ENCODE results near the gene KCNC3. TPM values are rescaled to one million over a fixed set of nuclear protein-coding genes. Genes with fewer than 3 reads are reported as not detected.

KCNC3 gene
- total and polyA plus RNA-seq, 2 of the 13 experiments (the other 11 are each of a cell fraction or from before 2014, with no cell fraction given) = 0.29 to 1.7 TPM

DNA sequence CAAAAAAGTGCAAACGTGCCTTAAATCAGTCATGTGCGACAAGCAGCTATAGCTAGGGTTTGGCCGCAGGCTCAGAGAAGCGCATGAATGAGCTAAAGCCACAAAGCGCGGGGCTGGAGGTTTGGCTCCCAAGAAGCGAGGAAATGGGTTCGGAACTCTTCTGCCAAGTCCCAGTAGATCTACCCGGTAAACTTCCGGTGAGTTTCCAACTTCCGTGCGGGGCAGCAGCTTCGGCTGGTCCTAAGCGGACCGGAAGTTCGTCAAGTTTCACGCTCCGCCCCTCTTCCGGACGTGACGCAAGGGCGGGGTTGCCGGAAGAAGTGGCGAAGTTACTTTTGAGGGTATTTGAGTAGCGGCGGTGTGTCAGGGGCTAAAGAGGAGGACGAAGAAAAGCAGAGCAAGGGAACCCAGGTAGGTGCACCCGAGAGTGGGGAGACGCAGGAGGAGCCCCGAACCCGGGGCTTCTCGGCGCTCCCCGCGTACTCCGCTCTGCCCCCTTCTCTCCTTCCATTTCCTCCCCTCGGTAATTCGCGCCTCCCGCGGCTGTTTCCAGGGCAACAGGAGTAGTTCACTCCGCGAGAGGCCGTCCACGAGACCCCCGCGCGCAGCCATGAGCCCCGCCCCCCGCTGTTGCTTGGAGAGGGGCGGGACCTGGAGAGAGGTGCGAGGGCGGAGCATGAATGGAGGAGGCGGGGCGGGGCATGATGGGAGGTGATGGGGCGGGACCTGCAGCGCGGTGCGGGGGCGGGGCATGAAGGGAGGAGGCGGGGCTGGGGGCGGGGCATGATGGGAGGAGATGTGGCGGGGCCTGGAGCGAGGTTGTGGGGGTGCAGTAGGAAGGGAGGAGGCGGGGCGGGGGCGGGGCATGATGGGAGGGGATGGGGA is 47.2 kb upstream of the KCNC3 start, which contains the start of gene NR1H2 (continued):
- TF ChIP-seq, protein P1, sequence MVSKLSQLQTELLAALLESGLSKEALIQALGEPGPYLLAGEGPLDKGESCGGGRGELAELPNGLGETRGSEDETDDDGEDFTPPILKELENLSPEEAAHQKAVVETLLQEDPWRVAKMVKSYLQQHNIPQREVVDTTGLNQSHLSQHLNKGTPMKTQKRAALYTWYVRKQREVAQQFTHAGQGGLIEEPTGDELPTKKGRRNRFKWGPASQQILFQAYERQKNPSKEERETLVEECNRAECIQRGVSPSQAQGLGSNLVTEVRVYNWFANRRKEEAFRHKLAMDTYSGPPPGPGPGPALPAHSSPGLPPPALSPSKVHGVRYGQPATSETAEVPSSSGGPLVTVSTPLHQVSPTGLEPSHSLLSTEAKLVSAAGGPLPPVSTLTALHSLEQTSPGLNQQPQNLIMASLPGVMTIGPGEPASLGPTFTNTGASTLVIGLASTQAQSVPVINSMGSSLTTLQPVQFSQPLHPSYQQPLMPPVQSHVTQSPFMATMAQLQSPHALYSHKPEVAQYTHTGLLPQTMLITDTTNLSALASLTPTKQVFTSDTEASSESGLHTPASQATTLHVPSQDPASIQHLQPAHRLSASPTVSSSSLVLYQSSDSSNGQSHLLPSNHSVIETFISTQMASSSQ (IDR thresholded peaks at IDR 0.05; ENCODE audit: low read depth) = no peak; the same call in 1 of the 2 replicates
- TF ChIP-seq, protein P1 (CRISPR knock-in tag; IDR thresholded peaks at IDR 0.05; ENCODE audit: borderline replicate concordance) = no peak; the same call in 1 of the 2 replicates
- TF ChIP-seq IRX3 (CRISPR knock-in tag; IDR thresholded peaks at IDR 0.05; ENCODE audit: borderline replicate concordance, low read depth) (no peak), E2F5 (CRISPR knock-in tag; conservative IDR thresholded peaks at IDR 0.05) (no peak), ZNF232 (CRISPR knock-in tag; IDR thresholded peaks at IDR 0.05; ENCODE audit: borderline replicate concordance) (no peak), ZNF749 (CRISPR knock-in tag; IDR thresholded peaks at IDR 0.05; ENCODE audit: borderline replicate concordance) (no peak), ETV5 (CRISPR knock-in tag; IDR thresholded peaks at IDR 0.05; ENCODE audit: borderline replicate concordance) (peak; percentile 97), JARID2 (CRISPR knock-in tag; IDR thresholded peaks at IDR 0.05; ENCODE audit: insufficient replicate concordance) (peak; percentile 43)
- TF ChIP-seq, protein P2, sequence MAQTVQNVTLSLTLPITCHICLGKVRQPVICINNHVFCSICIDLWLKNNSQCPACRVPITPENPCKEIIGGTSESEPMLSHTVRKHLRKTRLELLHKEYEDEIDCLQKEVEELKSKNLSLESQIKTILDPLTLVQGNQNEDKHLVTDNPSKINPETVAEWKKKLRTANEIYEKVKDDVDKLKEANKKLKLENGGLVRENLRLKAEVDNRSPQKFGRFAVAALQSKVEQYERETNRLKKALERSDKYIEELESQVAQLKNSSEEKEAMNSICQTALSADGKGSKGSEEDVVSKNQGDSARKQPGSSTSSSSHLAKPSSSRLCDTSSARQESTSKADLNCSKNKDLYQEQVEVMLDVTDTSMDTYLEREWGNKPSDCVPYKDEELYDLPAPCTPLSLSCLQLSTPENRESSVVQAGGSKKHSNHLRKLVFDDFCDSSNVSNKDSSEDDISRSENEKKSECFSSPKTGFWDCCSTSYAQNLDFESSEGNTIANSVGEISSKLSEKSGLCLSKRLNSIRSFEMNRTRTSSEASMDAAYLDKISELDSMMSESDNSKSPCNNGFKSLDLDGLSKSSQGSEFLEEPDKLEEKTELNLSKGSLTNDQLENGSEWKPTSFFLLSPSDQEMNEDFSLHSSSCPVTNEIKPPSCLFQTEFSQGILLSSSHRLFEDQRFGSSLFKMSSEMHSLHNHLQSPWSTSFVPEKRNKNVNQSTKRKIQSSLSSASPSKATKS (CRISPR knock-in tag; IDR thresholded peaks at IDR 0.05) = no peak; the same call in 1 of the 2 replicates
- TF ChIP-seq, protein P3, sequence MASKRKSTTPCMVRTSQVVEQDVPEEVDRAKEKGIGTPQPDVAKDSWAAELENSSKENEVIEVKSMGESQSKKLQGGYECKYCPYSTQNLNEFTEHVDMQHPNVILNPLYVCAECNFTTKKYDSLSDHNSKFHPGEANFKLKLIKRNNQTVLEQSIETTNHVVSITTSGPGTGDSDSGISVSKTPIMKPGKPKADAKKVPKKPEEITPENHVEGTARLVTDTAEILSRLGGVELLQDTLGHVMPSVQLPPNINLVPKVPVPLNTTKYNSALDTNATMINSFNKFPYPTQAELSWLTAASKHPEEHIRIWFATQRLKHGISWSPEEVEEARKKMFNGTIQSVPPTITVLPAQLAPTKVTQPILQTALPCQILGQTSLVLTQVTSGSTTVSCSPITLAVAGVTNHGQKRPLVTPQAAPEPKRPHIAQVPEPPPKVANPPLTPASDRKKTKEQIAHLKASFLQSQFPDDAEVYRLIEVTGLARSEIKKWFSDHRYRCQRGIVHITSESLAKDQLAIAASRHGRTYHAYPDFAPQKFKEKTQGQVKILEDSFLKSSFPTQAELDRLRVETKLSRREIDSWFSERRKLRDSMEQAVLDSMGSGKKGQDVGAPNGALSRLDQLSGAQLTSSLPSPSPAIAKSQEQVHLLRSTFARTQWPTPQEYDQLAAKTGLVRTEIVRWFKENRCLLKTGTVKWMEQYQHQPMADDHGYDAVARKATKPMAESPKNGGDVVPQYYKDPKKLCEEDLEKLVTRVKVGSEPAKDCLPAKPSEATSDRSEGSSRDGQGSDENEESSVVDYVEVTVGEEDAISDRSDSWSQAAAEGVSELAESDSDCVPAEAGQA (IDR thresholded peaks at IDR 0.05; ENCODE audit: low read depth) = peak; percentile 90
- TF ChIP-seq, protein P3 (CRISPR knock-in tag; IDR thresholded peaks at IDR 0.05; ENCODE audit: borderline replicate concordance) = no peak

Data from HepG2 (cell line).